Measurements from ENCODE around the gene HCK.
A peak's percentile ranks its signal among the peaks of the same experiment; 100 is the strongest.

Gene HCK

DNA sequence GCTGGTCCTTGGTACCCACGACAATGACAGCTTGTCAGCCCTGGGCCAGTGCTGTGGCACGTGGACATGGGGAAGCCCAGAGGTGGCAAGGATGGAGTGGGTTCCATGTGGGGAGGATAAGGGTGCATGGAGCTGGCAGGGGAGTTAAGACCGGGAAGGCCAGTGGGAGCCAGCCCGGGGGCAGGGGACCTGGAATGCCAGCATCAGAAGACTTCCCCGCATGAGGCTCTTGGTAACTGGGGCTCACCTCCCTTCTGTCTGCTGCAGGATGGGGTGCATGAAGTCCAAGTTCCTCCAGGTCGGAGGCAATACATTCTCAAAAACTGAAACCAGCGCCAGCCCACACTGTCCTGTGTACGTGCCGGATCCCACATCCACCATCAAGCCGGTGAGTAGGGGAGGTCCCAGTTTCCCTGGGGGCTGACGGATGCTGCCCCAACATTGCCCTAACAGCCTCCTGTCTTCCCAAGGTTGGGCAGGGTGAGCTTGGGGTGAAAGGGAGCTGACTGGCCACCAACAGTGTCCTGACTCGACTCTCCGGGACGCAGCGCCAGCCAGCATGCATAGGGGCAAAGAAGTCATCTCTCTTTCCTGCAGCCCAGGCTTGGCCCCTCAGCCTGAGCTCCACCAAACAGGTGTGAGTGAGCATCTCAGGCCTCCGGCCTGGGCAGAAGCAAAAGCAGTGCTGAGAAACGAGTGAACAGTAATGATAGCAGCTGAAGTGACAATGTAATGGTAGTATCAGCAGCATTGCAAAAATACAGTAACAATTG is 19.5 kb downstream of the HCK start (continued):
- TF ChIP-seq KLF10 (tag by site-specific recombination; IDR thresholded peaks at IDR 0.05) (no peak), WT1 (tag by site-specific recombination; IDR thresholded peaks at IDR 0.05) (no peak), GLI2 (tag by site-specific recombination; IDR thresholded peaks at IDR 0.05; ENCODE audit: borderline replicate concordance, low read depth) (no peak), OSR2 (tag by site-specific recombination; IDR thresholded peaks at IDR 0.05) (no peak), KLF16 (tag by site-specific recombination; IDR thresholded peaks at IDR 0.05) (no peak), IKZF3 (tag by site-specific recombination; IDR thresholded peaks at IDR 0.05) (no peak), ZXDB (tag by site-specific recombination; IDR thresholded peaks at IDR 0.05) (no peak), ZNF585B (tag by site-specific recombination; IDR thresholded peaks at IDR 0.05) (no peak)
- TF ChIP-seq, protein P1, sequence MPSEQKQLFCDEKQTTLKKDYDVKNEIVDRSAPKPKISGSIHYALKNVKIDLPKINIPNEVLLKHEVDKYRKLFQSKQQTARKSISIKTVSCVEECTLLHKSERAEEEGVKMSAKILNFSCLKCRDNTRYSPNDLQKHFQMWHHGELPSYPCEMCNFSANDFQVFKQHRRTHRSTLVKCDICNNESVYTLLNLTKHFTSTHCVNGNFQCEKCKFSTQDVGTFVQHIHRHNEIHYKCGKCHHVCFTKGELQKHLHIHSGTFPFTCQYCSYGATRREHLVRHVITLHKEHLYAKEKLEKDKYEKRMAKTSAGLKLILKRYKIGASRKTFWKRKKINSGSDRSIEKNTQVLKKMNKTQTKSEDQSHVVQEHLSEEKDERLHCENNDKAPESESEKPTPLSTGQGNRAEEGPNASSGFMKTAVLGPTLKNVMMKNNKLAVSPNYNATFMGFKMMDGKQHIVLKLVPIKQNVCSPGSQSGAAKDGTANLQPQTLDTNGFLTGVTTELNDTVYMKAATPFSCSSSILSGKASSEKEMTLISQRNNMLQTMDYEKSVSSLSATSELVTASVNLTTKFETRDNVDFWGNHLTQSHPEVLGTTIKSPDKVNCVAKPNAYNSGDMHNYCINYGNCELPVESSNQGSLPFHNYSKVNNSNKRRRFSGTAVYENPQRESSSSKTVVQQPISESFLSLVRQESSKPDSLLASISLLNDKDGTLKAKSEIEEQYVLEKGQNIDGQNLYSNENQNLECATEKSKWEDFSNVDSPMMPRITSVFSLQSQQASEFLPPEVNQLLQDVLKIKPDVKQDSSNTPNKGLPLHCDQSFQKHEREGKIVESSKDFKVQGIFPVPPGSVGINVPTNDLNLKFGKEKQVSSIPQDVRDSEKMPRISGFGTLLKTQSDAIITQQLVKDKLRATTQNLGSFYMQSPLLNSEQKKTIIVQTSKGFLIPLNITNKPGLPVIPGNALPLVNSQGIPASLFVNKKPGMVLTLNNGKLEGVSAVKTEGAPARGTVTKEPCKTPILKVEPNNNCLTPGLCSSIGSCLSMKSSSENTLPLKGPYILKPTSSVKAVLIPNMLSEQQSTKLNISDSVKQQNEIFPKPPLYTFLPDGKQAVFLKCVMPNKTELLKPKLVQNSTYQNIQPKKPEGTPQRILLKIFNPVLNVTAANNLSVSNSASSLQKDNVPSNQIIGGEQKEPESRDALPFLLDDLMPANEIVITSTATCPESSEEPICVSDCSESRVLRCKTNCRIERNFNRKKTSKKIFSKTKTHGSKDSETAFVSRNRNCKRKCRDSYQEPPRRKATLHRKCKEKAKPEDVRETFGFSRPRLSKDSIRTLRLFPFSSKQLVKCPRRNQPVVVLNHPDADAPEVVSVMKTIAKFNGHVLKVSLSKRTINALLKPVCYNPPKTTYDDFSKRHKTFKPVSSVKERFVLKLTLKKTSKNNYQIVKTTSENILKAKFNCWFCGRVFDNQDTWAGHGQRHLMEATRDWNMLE (tag by site-specific recombination; conservative IDR thresholded peaks at IDR 0.05; ENCODE audit: low read depth): no peak

DNA sequence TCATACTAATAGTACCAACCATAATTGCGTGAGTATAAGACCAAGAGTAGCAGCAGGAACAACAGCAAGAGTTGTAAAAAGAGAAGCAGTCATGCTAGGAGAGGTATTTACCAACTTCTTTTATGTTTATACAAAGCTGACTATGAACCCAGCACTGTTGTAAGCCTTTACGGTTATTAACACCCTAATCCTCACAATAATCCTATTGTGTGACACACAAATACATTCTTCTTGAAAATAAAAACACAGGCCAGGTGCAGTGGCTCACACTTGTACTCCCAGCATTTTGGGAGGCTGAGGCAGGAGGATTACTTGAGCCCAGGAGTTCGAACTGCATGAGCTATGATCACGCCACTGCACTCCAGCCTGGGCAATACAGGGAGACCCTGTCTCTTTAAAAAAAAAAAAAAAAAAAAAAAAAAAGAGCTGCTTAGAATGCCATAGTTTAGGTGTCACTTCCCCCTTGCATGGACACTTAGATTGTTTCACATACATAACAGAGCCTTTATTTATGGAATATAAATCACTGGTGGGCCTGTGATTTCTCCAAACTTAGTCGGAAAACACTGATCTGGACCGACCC is 20.2 kb downstream of the HCK start:
- CTCF ChIA-PET: interaction anchor here (0.8 kb wide), 1 partner anchor 19 kb away, joined by 3 read pairs; no protein-coding TSS in a partner anchor

DNA sequence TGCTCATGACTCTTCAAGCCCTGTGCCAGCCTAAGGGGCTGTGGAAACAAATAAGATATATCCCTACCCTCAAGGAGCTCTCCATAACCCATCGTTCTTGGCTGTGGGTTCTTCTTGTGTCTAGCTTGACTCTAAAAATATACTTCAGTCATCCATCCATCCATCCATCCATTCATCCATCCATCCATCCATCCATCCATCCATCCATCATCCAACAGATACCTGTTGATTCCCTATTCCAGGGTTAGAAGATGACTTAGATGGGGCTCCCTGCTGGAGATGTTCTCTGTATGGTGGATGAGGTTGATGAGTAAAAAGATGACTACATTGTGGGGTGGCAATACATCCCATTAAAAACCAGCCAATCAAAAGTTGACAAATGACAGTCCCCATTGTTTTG is 23.5 kb downstream of the HCK start:
- no peak for TF ChIP-seq ZNF416 (tag by site-specific recombination; IDR thresholded peaks at IDR 0.05)
- no peak for TF ChIP-seq ZNF621 (tag by site-specific recombination; IDR thresholded peaks at IDR 0.05)
- no peak for TF ChIP-seq GLI2 (tag by site-specific recombination; IDR thresholded peaks at IDR 0.05; ENCODE audit: borderline replicate concordance, low read depth)
- peak; percentile 76 for TF ChIP-seq SCRT1 (tag by site-specific recombination; IDR thresholded peaks at IDR 0.05; ENCODE audit: borderline replicate concordance)
- TF ChIP-seq FEZF1 (tag by site-specific recombination; IDR thresholded peaks at IDR 0.05): no peak
- no peak for TF ChIP-seq ZNF776 (tag by site-specific recombination; IDR thresholded peaks at IDR 0.05; ENCODE audit: borderline replicate concordance)
- TF ChIP-seq TRIM28 (IDR thresholded peaks at IDR 0.05; ENCODE audit: borderline replicate concordance, low read length): no peak
- TF ChIP-seq OSR2 (tag by site-specific recombination; IDR thresholded peaks at IDR 0.05): no peak
- TF ChIP-seq SCRT2 (tag by site-specific recombination; IDR thresholded peaks at IDR 0.05): peak; percentile 92
- no peak for TF ChIP-seq ZBTB20 (tag by site-specific recombination; IDR thresholded peaks at IDR 0.05)
- peak; percentile 72 for TF ChIP-seq ZNF366 (tag by site-specific recombination; conservative IDR thresholded peaks at IDR 0.05)
- no peak for TF ChIP-seq ZNF843 (tag by site-specific recombination; IDR thresholded peaks at IDR 0.05)
- TF ChIP-seq ZNF24 (tag by site-specific recombination; IDR thresholded peaks at IDR 0.05): no peak
- no peaks in the 10 kb centered on the region for H3K36me3 ChIP-seq (ENCODE audit: control insufficient read depth in 2 of 2, insufficient read depth in 1 of 2, low read length in 2 of 2)
- no peak overlapping the region for H3K27ac ChIP-seq (ENCODE audit: extremely low read depth, low read depth, low read length)
- no peaks in the 10 kb centered on the region for H3K9me3 ChIP-seq (ENCODE audit: control insufficient read depth, insufficient read depth, low read depth, low read length)
- H3K4me1 ChIP-seq (ENCODE audit: control insufficient read depth, insufficient read depth, low read length): no peaks in the 10 kb centered on the region
- no peak overlapping the region for H3K4me3 ChIP-seq (ENCODE audit: low read depth, low read length)
- ChIA-PET POLR2A (no interaction called here), CTCF (interaction anchor here (0.5 to 0.7 kb wide), 4 partner anchors 8 to 493 kb away, joined by 3 to 4 read pairs (median 3); no protein-coding TSS in a partner anchor)

More for the DNA sequence above, 20.2 kb downstream of the HCK start:
- Histone ChIP-seq H3K4me3 (ENCODE audit: low read depth, low read length) (no peak overlapping the region), H3K36me3 (ENCODE audit: control insufficient read depth in 2 of 2, insufficient read depth in 1 of 2, low read length in 2 of 2) (no peaks in the 10 kb centered on the region), H3K27ac (ENCODE audit: extremely low read depth, low read depth, low read length) (no peak overlapping the region), H3K9me3 (ENCODE audit: control insufficient read depth, insufficient read depth, low read depth, low read length) (no peaks in the 10 kb centered on the region), H3K4me1 (ENCODE audit: control insufficient read depth, insufficient read depth, low read length) (no peaks in the 10 kb centered on the region)
- POLR2A ChIA-PET: interaction anchor here (0.6 kb wide), 2 partner anchors 47 to 235 kb away, joined by 3 read pairs; no protein-coding TSS in a partner anchor
- TF ChIP-seq ZNF169 (tag by site-specific recombination; IDR thresholded peaks at IDR 0.05) (no peak), ZNF660 (tag by site-specific recombination; IDR thresholded peaks at IDR 0.05) (no peak), ZNF266 (tag by site-specific recombination; IDR thresholded peaks at IDR 0.05; ENCODE audit: low read depth) (no peak), ZNF530 (tag by site-specific recombination; IDR thresholded peaks at IDR 0.05; ENCODE audit: low read depth) (no peak), GFI1B (tag by site-specific recombination; IDR thresholded peaks at IDR 0.05) (no peak), REPIN1 (tag by site-specific recombination; IDR thresholded peaks at IDR 0.05; ENCODE audit: low read depth) (no peak), ZNF560 (tag by site-specific recombination; IDR thresholded peaks at IDR 0.05; ENCODE audit: borderline replicate concordance) (no peak), ZNF791 (tag by site-specific recombination; IDR thresholded peaks at IDR 0.05) (no peak)

All from HEK293 (cell line).